C4-2B (cell line): ENCODE measurements around the gene TRIM17.

Experiments
- ZFX ChIP-seq: fragments of 450-650 bp; IDR thresholded peaks from 2 replicates; pipeline ENCODE4 v1.6.1; 2017
- TF ChIP-seq, protein P1 (sequence below): fragments of 450-650 bp; conservative IDR thresholded peaks from 2 replicates; pipeline ENCODE4 v1.5.1; 2017; ENCODE audit warnings: mild to moderate bottlenecking

DNA sequence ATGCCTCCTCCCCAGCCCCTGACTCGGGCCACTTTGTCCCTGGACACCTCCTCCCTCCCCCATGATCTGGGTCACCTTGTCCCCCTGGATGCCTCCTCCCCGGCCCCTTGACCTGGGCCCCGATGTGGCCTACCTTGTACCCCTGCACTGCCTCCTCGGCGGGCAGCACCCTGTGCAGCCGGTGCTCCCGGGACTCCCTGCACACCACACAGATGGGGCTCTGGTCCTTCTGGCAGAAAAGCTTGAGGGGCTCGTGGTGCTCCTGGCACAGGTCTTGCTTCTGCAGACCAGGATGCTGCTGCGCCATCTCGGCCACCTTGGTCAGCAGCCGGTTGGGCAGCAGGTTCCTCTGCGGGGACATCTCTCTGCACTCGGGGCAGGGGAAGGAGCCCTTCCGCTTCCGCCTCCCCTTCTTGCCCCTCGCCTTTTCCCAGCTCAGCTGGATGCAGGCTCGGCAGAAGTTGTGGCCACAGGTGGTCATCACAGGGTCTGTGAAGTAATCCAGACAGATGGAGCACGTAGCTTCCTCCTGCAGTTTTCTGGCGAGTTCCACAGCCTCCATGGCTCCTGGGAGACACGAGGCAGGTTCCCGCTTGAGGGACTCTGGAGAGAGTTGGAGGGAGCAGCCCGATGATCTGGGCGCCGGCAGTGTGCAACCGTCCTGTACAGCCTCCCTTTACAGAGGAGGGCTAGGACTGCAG lies 2.0 kb downstream of the TRIM17 start:
- TF ChIP-seq, protein P1, sequence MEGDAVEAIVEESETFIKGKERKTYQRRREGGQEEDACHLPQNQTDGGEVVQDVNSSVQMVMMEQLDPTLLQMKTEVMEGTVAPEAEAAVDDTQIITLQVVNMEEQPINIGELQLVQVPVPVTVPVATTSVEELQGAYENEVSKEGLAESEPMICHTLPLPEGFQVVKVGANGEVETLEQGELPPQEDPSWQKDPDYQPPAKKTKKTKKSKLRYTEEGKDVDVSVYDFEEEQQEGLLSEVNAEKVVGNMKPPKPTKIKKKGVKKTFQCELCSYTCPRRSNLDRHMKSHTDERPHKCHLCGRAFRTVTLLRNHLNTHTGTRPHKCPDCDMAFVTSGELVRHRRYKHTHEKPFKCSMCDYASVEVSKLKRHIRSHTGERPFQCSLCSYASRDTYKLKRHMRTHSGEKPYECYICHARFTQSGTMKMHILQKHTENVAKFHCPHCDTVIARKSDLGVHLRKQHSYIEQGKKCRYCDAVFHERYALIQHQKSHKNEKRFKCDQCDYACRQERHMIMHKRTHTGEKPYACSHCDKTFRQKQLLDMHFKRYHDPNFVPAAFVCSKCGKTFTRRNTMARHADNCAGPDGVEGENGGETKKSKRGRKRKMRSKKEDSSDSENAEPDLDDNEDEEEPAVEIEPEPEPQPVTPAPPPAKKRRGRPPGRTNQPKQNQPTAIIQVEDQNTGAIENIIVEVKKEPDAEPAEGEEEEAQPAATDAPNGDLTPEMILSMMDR, result no peak
- no peak for TF ChIP-seq ZFX
